Measurements from ENCODE around the gene OR6C70. TPM values are rescaled to one million over a fixed set of nuclear protein-coding genes. Genes with fewer than 3 reads are reported as not detected.
"Not testable (repeated sequence)": the region's sequence is repeated elsewhere in the genome, so short reads cannot be mapped to it uniquely, and the experiment has no call there.

Gene OR6C70
- total RNA-seq, 1 donor from 2014 or later, result not detected

GRCh38 chr12:55499231-55499630, 29.3 kb upstream of the OR6C70 start:
- Mint-ChIP-seq H3K27ac (no peak overlapping the region), H3K4me1 (ENCODE audit: unreplicated experiment) (peaks cover 5% of the 10 kb centered on the region), H3K4me3 (no peak overlapping the region), H3K36me3 (no peaks in the 10 kb centered on the region), H3K27me3 (no peaks in the 10 kb centered on the region), H3K9me3 (no peaks in the 10 kb centered on the region)
- DNase-seq (ENCODE audit: extremely low spot score, unreplicated experiment), result no peak
- TF ChIP-seq CTCF (conservative IDR thresholded peaks at IDR 0.05), result no peak

- Mint-ChIP-seq H3K9me3 (no peaks in the 10 kb centered on the region), H3K4me3 (no peak overlapping the region), H3K4me1 (ENCODE audit: unreplicated experiment) (peaks cover 5% of the 10 kb centered on the region), H3K27ac (no peak overlapping the region), H3K27me3 (no peaks in the 10 kb centered on the region), H3K36me3 (no peaks in the 10 kb centered on the region)
- no peak for TF ChIP-seq CTCF (conservative IDR thresholded peaks at IDR 0.05)
- no peak for DNase-seq (ENCODE audit: extremely low spot score, unreplicated experiment)
Measured at GRCh38 chr12:55495490-55495889, 25.6 kb upstream of the OR6C70 start.

- no peak for TF ChIP-seq CTCF (conservative IDR thresholded peaks at IDR 0.05)
- Mint-ChIP-seq H3K27ac (no peak within 1 kb of the TSS), H3K9me3 (no peaks in the 10 kb centered on the region), H3K4me3 (no peak within 1 kb of the TSS), H3K36me3 (no peaks in the 10 kb centered on the region), H3K4me1 (ENCODE audit: unreplicated experiment) (no peaks in the 10 kb centered on the region), H3K27me3 (no peaks in the 10 kb centered on the region)
- DNase-seq (ENCODE audit: extremely low spot score, unreplicated experiment), result no peak
Measured at GRCh38 chr12:55492078-55492477, 22.1 kb upstream of the OR6C70 start, which contains the start of gene OR6C68. OR6C68 (plus strand) TSS chr12:55492378; CDS start chr12:55492378, 0 bp downstream.

- not testable (repeated sequence) for H3K27me3 Mint-ChIP-seq; DNase-seq (ENCODE audit: extremely low spot score, unreplicated experiment); H3K4me3 Mint-ChIP-seq; H3K4me1 Mint-ChIP-seq (ENCODE audit: unreplicated experiment); H3K27ac Mint-ChIP-seq; H3K9me3 Mint-ChIP-seq; H3K36me3 Mint-ChIP-seq
Measured at GRCh38 chr12:55484284-55484683, 14.3 kb upstream of the OR6C70 start.

GRCh38 chr12:55479136-55479535, 9.2 kb upstream of the OR6C70 start:
- not testable (repeated sequence) for H3K9me3 Mint-ChIP-seq; H3K4me1 Mint-ChIP-seq (ENCODE audit: unreplicated experiment); H3K4me3 Mint-ChIP-seq; H3K27ac Mint-ChIP-seq; H3K27me3 Mint-ChIP-seq; DNase-seq (ENCODE audit: extremely low spot score, unreplicated experiment); H3K36me3 Mint-ChIP-seq

GRCh38 chr12:55472264-55472663, 2.3 kb upstream of the OR6C70 start:
- Mint-ChIP-seq H3K27me3 (no peaks in the 10 kb centered on the region), H3K36me3 (no peaks in the 10 kb centered on the region), H3K4me3 (no peak overlapping the region), H3K4me1 (ENCODE audit: unreplicated experiment) (no peaks in the 10 kb centered on the region), H3K27ac (no peak overlapping the region), H3K9me3 (no peaks in the 10 kb centered on the region)
- TF ChIP-seq CTCF (conservative IDR thresholded peaks at IDR 0.05), result no peak
- DNase-seq (ENCODE audit: extremely low spot score, unreplicated experiment), result no peak

GRCh38 chr12:55469291-55469690, 647 bp downstream of the OR6C70 start:
- no peak for TF ChIP-seq CTCF (conservative IDR thresholded peaks at IDR 0.05)
- Mint-ChIP-seq H3K9me3 (no peaks in the 10 kb centered on the region), H3K4me3 (no peak overlapping the region), H3K36me3 (no peaks in the 10 kb centered on the region), H3K27me3 (no peaks in the 10 kb centered on the region), H3K4me1 (ENCODE audit: unreplicated experiment) (no peaks in the 10 kb centered on the region), H3K27ac (no peak overlapping the region)
- no peak for DNase-seq (ENCODE audit: extremely low spot score, unreplicated experiment)

Data from type B pancreatic cell (in vitro differentiated cells).